Measurements from ENCODE around the gene RHO. TPM values are rescaled to one million over a fixed set of nuclear protein-coding genes. Genes with fewer than 3 reads are reported as not detected.

Gene RHO
- polyA plus RNA-seq, 6 donors from 2014 or later: not detected

GRCh38 chr3:129548104-129548965, 19.9 kb downstream of the RHO start:
- ATAC-seq (ENCODE audit: low read depth in 2 of 2): no peak
- peaks cover 0 to 7% (median 6%) of the 10 kb centered on the region in 3 donors for H3K27me3 Mint-ChIP-seq
- no peak overlapping the region for H3K4me3 Mint-ChIP-seq
- H3K36me3 Mint-ChIP-seq: no peaks in the 10 kb centered on the region
- H3K9me3 Mint-ChIP-seq: no peaks in the 10 kb centered on the region
- peak overlapping the region in 1 of 6 donors; percentile 65 for H3K27ac Mint-ChIP-seq
- DNase-seq: no peak
- H3K4me1 Mint-ChIP-seq: peaks cover 0 to 9% (median 1%) of the 10 kb centered on the region in 3 donors

GRCh38 chr3:129549006-129549800, 20.8 kb downstream of the RHO start:
- Mint-ChIP-seq H3K4me1 (peaks cover 5 to 7% (median 6%) of the 10 kb centered on the region in 3 donors), H3K27ac (peak overlapping the region in 1 of 6 donors; percentile 85)

GRCh38 chr3:129549805-129550204, 21.4 kb downstream of the RHO start:
- H3K27me3 Mint-ChIP-seq: peaks cover 0 to 15% (median 6%) of the 10 kb centered on the region in 3 donors

More at GRCh38 chr3:129549006-129549800, 20.8 kb downstream of the RHO start:
- no peak for DNase-seq
- Mint-ChIP-seq H3K4me3 (peak overlapping the region in 1 of 8 donors; percentile 2), H3K27me3 (peaks cover 0 to 9% (median 6%) of the 10 kb centered on the region in 3 donors), H3K36me3 (no peaks in the 10 kb centered on the region), H3K9me3 (no peaks in the 10 kb centered on the region)
- ATAC-seq (ENCODE audit: low read depth in 2 of 2): no peak

DNA sequence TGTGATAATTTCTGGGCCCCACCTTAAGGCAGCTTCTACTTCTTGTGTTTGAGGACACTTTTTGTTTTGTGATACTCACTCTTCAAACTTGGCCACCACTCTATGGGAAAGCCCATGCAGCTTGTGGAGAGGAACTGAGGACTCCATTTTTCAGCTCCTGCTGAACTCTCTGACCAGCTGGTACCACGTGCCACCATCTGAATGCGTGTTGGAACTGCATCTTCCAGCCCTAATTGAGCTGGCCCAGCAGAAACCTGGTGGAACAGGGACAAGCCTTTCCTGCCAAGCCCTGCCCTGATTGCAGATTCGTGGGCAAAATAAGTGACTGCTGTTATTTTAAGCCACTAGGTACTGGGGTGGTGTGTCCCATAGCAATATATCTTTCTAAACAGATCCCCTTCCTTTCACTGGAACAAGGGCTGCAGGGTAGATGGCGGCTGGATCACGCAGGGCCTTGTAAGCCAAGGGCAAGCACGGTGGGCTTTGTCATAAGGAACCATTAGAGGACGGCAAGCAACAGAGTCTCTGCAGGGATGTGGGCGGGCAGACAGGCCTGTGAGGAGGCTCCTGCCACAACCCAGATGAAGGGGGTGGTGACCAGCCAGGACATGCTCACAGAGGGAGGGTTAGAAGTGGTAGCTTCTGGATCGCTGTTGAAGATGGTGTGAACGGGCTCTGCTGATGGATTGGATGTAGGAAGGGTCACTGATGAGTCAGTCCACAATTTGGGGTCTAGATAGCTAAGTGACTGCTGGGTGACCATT, 24.0 kb downstream of the RHO start:
- H3K27me3 Mint-ChIP-seq: peaks cover 0 to 20% (median 8%) of the 10 kb centered on the region in 3 donors
- H3K4me1 Mint-ChIP-seq: peaks cover 5 to 12% (median 11%) of the 10 kb centered on the region in 3 donors
- no peaks in the 10 kb centered on the region for H3K36me3 Mint-ChIP-seq
- no peaks in the 10 kb centered on the region for H3K9me3 Mint-ChIP-seq
- DNase-seq (no peak), ATAC-seq (ENCODE audit: low read depth in 2 of 2) (no peak)
- peak overlapping the region in 1 of 6 donors; percentile 42 for H3K27ac Mint-ChIP-seq
- peak overlapping the region in 1 of 8 donors; percentile 54 for H3K4me3 Mint-ChIP-seq

More at GRCh38 chr3:129549805-129550204, 21.4 kb downstream of the RHO start:
- DNase-seq (no peak), ATAC-seq (ENCODE audit: low read depth in 2 of 2) (no peak)
- Mint-ChIP-seq H3K4me3 (no peak overlapping the region), H3K9me3 (no peaks in the 10 kb centered on the region), H3K4me1 (peaks cover 5 to 12% (median 11%) of the 10 kb centered on the region in 3 donors), H3K27ac (peak overlapping the region in 1 of 6 donors; percentile 85), H3K36me3 (no peaks in the 10 kb centered on the region)

- H3K27ac Mint-ChIP-seq: no peak overlapping the region
- DNase-seq (no peak), ATAC-seq (ENCODE audit: low read depth in 2 of 2) (no peak)
- no peaks in the 10 kb centered on the region for H3K9me3 Mint-ChIP-seq
- H3K4me1 Mint-ChIP-seq: peaks cover 5 to 18% (median 12%) of the 10 kb centered on the region in 3 donors
- H3K27me3 Mint-ChIP-seq: peaks cover 5 to 27% (median 13%) of the 10 kb centered on the region in 3 donors
- no peak overlapping the region for H3K4me3 Mint-ChIP-seq
- no peaks in the 10 kb centered on the region for H3K36me3 Mint-ChIP-seq
These were observed 24.7 kb downstream of the RHO start for GRCh38 chr3:129553171-129553570.

- Mint-ChIP-seq H3K9me3 (no peaks in the 10 kb centered on the region), H3K4me1 (peaks cover 8 to 24% (median 17%) of the 10 kb centered on the region in 3 donors), H3K27me3 (peaks cover 5 to 26% (median 9%) of the 10 kb centered on the region in 3 donors), H3K36me3 (no peaks in the 10 kb centered on the region), H3K4me3 (peak overlapping the region in 2 of 8 donors; percentile 12 to 30), H3K27ac (peak overlapping the region in 2 of 6 donors; percentile 30 to 62)
- peak; percentile 40 to 45 for ATAC-seq (ENCODE audit: low read depth in 2 of 2)
- DNase-seq: no peak
These were observed 25.3 kb downstream of the RHO start for GRCh38 chr3:129553719-129554118.

GRCh38 chr3:129554356-129555152, 26.1 kb downstream of the RHO start:
- Mint-ChIP-seq H3K9me3 (no peaks in the 10 kb centered on the region), H3K27me3 (peaks cover 5 to 25% (median 9%) of the 10 kb centered on the region in 3 donors), H3K4me3 (peak overlapping the region in 1 of 8 donors; percentile 37), H3K36me3 (no peaks in the 10 kb centered on the region), H3K4me1 (peaks cover 8 to 29% (median 17%) of the 10 kb centered on the region in 3 donors), H3K27ac (peak overlapping the region in 2 of 6 donors; percentile 20 to 74)
- DNase-seq (no peak), ATAC-seq (ENCODE audit: low read depth in 2 of 2) (no peak)

DNA sequence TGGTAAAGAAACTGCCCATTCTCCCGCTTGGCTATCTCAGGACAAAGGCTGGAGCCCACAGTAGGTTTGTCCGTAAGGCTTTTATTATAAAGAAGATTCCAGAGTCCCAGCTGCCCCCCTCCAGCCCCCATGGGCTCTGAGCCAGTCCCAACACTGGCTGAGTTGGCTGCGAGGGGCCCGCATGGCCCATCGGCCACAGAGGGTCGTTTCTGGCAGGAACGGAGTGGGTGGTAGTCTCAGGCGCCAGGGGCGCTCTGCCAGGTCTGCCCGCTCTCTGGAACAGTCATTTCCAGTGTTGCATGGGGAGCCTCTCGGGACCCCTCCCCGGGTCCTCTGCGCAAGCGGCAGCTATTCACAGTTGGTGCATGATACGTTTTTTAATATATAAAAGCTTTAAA, 26.7 kb downstream of the RHO start:
- Mint-ChIP-seq H3K27me3 (peaks cover 5 to 25% (median 9%) of the 10 kb centered on the region in 3 donors), H3K4me1 (peaks cover 8 to 29% (median 17%) of the 10 kb centered on the region in 3 donors), H3K27ac (no peak overlapping the region), H3K9me3 (no peaks in the 10 kb centered on the region), H3K4me3 (no peak overlapping the region), H3K36me3 (no peaks in the 10 kb centered on the region)
- ATAC-seq (ENCODE audit: low read depth in 2 of 2): no peak
- DNase-seq: no peak

DNA sequence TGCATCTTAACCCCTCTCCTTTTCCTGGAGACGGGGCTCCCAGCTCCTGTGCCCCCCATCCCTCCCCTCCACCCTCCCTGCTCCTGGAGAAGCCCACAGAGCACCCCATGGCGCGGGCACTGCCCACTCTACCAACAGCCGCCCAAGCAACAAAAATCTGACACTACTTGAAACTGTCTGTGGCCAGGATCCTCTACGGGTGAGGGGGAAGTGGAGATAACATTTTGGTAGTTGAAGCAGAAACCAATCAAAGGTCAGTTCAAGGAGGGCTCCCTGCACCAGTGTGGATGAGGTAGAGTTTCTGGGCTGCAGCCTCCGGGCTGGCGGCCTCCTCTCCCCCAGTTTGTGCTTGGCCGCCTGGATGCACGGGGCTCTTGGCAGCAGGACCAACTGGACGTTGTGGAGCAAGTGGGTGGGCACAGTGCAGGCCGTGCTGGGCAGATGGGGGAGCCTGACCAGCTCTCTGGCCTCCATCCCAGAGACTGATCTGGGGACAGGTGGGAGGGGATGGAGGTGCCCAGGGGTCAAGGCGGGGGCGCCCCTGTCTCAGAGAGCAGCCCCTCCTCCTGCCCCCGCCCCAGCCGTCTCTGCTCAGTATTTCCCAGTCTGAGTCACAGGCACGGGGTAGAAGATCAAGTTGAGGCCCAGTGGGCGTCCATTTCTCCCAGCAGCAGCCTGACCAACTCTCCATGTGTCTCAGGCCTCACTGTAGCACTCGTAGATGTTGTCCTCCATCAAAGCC, 27.3 kb downstream of the RHO start:
- H3K4me3 Mint-ChIP-seq: no peak overlapping the region
- DNase-seq: no peak
- no peaks in the 10 kb centered on the region for H3K36me3 Mint-ChIP-seq
- H3K4me1 Mint-ChIP-seq: peaks cover 12 to 33% (median 19%) of the 10 kb centered on the region in 3 donors
- H3K27me3 Mint-ChIP-seq: peaks cover 5 to 29% (median 9%) of the 10 kb centered on the region in 3 donors
- H3K27ac Mint-ChIP-seq: no peak overlapping the region
- no peaks in the 10 kb centered on the region for H3K9me3 Mint-ChIP-seq
- no peak for ATAC-seq (ENCODE audit: low read depth in 2 of 2)

DNA sequence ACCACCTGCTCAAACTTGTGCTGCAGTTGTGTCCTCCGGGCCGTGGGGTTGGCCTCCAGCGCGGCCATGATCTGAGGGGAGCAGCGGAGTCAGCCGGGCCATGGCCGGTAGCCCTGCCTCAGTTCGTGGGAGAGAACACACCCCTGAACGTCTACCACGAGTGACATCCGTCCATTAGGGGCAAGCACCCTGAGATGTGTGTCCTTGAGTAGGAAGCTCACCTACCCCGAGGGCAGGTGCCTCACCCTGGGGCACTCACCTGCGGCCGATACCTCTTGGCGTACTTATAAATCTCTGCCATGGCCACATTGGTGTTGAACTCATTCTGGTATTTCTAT, 27.9 kb downstream of the RHO start:
- Mint-ChIP-seq H3K4me1 (peaks cover 14 to 36% (median 20%) of the 10 kb centered on the region in 3 donors), H3K4me3 (no peak overlapping the region), H3K27me3 (peaks cover 5 to 31% (median 9%) of the 10 kb centered on the region in 3 donors), H3K36me3 (no peaks in the 10 kb centered on the region), H3K27ac (no peak overlapping the region), H3K9me3 (no peaks in the 10 kb centered on the region)
- no peak for ATAC-seq (ENCODE audit: low read depth in 2 of 2)
- DNase-seq: no peak

GRCh38 chr3:129556890-129557547, 28.6 kb downstream of the RHO start:
- Mint-ChIP-seq H3K9me3 (no peaks in the 10 kb centered on the region), H3K4me3 (no peak overlapping the region), H3K4me1 (peaks cover 14 to 36% (median 20%) of the 10 kb centered on the region in 3 donors), H3K27me3 (peaks cover 5 to 31% (median 9%) of the 10 kb centered on the region in 3 donors), H3K36me3 (no peaks in the 10 kb centered on the region), H3K27ac (no peak overlapping the region)
- ATAC-seq (ENCODE audit: low read depth in 2 of 2): no peak
- no peak for DNase-seq

Measured in naive B cell (primary cell).